ENCODE results near the gene TMPRSS2.
"Not testable (repeated sequence)": the region's sequence is repeated elsewhere in the genome, so short reads cannot be mapped to it uniquely, and the experiment has no call there.

The TMPRSS2 gene

DNA sequence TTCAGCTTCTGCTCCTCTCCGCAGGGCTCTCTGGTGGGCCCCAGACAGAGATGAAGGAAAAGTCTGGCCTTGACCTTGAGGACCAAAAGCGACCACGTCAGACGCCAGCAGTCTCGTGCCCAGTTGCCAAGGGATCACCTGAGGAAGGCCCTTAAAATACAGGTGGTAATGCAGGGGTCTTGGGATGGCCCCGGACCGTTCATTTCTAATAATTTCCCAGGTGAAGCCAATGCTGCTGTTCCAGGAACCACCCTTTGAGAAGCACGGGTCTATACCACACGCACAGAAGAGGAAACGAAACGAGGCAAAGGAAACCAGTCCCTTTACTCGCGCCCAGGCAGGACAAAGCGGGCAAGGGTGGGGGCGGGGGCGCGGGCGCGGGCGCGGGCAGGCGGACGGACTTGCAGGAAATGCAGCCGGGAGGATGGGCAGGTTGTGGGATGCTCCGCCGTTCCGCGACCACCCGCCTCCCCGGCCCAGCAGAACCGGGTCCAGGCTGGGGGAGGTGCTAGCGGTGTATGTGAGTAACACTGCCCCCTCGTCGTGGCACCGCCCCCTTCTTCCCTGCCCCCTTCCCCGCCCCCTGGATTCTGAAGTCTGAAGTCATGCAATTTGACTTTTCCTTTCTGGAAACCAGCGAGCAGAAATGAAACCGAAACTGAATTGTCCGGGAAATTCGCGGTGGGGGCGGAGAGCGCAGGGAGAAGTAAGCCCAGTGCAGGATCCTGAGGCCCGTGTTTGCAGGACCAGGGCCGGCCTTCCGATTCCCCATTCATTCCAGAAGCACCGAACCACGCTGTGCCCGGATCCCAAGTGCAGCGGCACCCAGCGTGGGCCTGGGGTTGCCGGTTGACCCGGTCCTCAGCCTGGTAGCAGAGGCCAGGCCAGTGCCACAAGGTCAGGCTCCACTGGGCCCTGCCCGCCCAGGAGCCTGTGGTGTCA is 87.8 kb downstream of the TMPRSS2 start (continued):
- TF ChIP-seq, protein P1, sequence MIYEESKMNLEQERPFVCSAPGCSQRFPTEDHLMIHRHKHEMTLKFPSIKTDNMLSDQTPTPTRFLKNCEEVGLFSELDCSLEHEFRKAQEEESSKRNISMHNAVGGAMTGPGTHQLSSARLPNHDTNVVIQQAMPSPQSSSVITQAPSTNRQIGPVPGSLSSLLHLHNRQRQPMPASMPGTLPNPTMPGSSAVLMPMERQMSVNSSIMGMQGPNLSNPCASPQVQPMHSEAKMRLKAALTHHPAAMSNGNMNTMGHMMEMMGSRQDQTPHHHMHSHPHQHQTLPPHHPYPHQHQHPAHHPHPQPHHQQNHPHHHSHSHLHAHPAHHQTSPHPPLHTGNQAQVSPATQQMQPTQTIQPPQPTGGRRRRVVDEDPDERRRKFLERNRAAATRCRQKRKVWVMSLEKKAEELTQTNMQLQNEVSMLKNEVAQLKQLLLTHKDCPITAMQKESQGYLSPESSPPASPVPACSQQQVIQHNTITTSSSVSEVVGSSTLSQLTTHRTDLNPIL (CRISPR knock-in tag; IDR thresholded peaks at IDR 0.05; ENCODE audit: low read depth) = no peak
- TF ChIP-seq, protein P2, sequence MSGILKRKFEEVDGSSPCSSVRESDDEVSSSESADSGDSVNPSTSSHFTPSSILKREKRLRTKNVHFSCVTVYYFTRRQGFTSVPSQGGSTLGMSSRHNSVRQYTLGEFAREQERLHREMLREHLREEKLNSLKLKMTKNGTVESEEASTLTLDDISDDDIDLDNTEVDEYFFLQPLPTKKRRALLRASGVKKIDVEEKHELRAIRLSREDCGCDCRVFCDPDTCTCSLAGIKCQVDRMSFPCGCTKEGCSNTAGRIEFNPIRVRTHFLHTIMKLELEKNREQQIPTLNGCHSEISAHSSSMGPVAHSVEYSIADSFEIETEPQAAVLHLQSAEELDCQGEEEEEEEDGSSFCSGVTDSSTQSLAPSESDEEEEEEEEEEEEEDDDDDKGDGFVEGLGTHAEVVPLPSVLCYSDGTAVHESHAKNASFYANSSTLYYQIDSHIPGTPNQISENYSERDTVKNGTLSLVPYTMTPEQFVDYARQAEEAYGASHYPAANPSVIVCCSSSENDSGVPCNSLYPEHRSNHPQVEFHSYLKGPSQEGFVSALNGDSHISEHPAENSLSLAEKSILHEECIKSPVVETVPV (CRISPR knock-in tag; IDR thresholded peaks at IDR 0.05) = no peak
- no peak for TF ChIP-seq GLIS3 (CRISPR knock-in tag; IDR thresholded peaks at IDR 0.05)
- TF ChIP-seq ESRRG (CRISPR knock-in tag; IDR thresholded peaks at IDR 0.05) = no peak

DNA sequence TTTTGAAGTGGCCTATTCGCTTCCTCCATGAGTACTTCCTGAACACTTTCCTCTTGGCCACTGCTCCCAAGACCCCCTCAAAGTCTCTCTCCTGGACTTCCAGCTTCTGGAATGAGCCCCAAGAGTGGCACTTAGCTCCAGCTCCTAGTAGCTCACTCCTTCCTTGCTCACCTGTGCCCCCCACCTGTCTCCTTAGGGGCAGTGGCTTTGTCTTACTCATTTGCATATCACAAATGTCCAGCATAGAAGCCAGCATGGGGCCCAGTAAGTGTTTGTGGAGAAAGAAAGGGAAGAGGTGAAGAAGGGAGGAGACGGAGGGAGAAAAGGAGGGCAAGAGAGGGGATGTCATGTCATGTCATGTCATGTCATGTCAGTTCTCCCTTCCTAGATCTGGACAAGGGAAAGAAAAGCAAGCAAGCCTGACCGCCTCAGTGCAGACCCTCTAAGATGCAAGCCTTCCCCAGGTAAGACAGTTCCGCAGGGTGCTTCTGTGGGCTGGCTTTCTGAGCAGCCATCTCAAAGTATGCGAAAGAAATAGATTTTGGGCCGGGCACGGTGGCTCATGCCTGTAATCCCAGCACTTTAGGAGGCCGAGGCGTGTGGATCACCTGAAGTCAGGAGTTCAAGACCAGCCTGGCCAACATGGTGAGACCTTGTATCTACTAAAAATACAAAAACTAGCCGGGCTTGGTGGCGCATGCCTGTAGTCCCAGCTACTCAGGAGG is 88.8 kb downstream of the TMPRSS2 start:
- TF ChIP-seq TCF4 (CRISPR knock-in tag; IDR thresholded peaks at IDR 0.05; ENCODE audit: borderline replicate concordance) = no peak

DNA sequence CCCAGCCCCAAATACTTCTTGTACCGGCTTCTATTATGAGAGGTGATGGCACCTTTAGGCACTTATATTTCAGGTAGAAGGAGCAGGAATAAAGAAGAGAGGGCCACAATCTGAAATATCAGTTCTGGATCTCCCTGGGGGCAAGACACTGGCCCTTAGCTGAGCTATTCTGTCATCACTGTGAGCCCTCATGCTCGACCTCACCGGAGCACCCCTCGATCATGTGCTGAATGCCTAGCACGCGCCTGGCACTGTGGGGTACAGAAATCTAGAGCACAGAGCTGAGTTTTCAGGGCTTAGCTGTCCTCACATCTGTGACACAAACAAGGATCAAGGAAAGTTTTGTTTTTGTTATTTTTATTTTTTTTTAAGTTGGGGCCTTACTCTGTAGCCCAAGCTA is 89.6 kb downstream of the TMPRSS2 start:
- ATAC-seq = no peak
- TF ChIP-seq TCF4 (CRISPR knock-in tag; IDR thresholded peaks at IDR 0.05; ENCODE audit: borderline replicate concordance) = no peak
- TF ChIP-seq OSR1 (CRISPR knock-in tag; IDR thresholded peaks at IDR 0.05) = no peak
- TF ChIP-seq ZNF70 (CRISPR knock-in tag; IDR thresholded peaks at IDR 0.05) = no peak
- TF ChIP-seq GLIS3 (CRISPR knock-in tag; IDR thresholded peaks at IDR 0.05) = no peak
- no peak for TF ChIP-seq ESRRG (CRISPR knock-in tag; IDR thresholded peaks at IDR 0.05)
- TF ChIP-seq, protein P1 (CRISPR knock-in tag; IDR thresholded peaks at IDR 0.05; ENCODE audit: low read depth) = no peak

More for the DNA sequence above, 88.8 kb downstream of the TMPRSS2 start:
- no peak for ATAC-seq

DNA sequence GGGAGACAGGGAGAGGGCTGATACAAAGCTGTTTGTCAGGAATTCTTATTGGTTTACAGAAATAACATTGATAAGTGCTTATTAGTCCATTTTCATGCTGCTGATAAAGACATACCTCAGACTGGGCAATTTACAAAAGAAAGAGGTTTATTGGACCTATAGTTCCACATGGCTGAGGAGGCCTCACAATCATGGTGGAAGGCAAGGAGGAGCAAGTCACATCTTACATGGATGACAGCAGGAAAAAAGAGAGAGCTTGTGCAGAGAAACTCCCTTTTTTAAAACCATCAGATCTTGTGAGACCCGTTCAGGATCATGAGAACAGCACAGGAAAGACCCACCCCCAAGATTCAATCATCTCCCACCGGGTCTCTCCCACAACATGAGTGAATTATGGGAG is 90.5 kb downstream of the TMPRSS2 start:
- not testable (repeated sequence) for ATAC-seq

All from SK-N-SH treated with all-trans-retinoic acid at 6 μM for 48 hours (cell line).